Measurements from ENCODE around the gene APOC3.

APOC3 gene

GRCh38 chr11:116823031-116823843 lies 6.5 kb upstream of the APOC3 start, which contains the start of gene APOA4:
Gene APOA4 (minus strand): TSS chr11:116823304. CDS start chr11:116823191, 113 bp downstream.
- TF ChIP-seq CTCF (conservative IDR thresholded peaks at IDR 0.05; ENCODE audit: control insufficient read depth, insufficient read depth, low read depth, low read length): no peak
- no peak within 1 kb of the TSS for H3K4me3 ChIP-seq (ENCODE audit: control insufficient read depth, low read depth, low read length)
- DNase-seq (ENCODE audit: low read depth): no peak

- no peak for DNase-seq (ENCODE audit: low read depth)
- H3K4me3 ChIP-seq (ENCODE audit: control insufficient read depth, low read depth, low read length): no peak overlapping the region
- TF ChIP-seq CTCF (conservative IDR thresholded peaks at IDR 0.05; ENCODE audit: control insufficient read depth, insufficient read depth, low read depth, low read length): no peak
These were observed 4.3 kb upstream of the APOC3 start for GRCh38 chr11:116825434-116825833.

- no peak for TF ChIP-seq CTCF (conservative IDR thresholded peaks at IDR 0.05; ENCODE audit: control insufficient read depth, insufficient read depth, low read depth, low read length)
- DNase-seq (ENCODE audit: low read depth): no peak
- H3K4me3 ChIP-seq (ENCODE audit: control insufficient read depth, low read depth, low read length): no peak overlapping the region
These were observed 3.6 kb upstream of the APOC3 start for GRCh38 chr11:116825854-116826750.

GRCh38 chr11:116826751-116827431 lies 2.8 kb upstream of the APOC3 start:
- no peak for DNase-seq (ENCODE audit: low read depth)
- no peak for TF ChIP-seq CTCF (conservative IDR thresholded peaks at IDR 0.05; ENCODE audit: control insufficient read depth, insufficient read depth, low read depth, low read length)
- no peak overlapping the region for H3K4me3 ChIP-seq (ENCODE audit: control insufficient read depth, low read depth, low read length)

GRCh38 chr11:116827461-116827860 lies 2.2 kb upstream of the APOC3 start:
- DNase-seq (ENCODE audit: low read depth): no peak
- TF ChIP-seq CTCF (conservative IDR thresholded peaks at IDR 0.05; ENCODE audit: control insufficient read depth, insufficient read depth, low read depth, low read length): no peak
- H3K4me3 ChIP-seq (ENCODE audit: control insufficient read depth, low read depth, low read length): no peak overlapping the region
